HG03060 (cell line): ENCODE measurements around the gene RELL2.
A peak's percentile ranks its signal among the peaks of the same experiment; 100 is the strongest.
"Not testable (repeated sequence)": the region's sequence is repeated elsewhere in the genome, so short reads cannot be mapped to it uniquely, and the experiment has no call there.

Source experiments
- ATAC-seq: cut with Tn5 transposase; IDR thresholded peaks from one replicate; pipeline ENCODE4 v1.9.1; 2021; ENCODE audit warnings: low read depth, moderate number of reproducible peaks; ENCODE audit not compliant: unreplicated experiment

RELL2 gene, protein sequence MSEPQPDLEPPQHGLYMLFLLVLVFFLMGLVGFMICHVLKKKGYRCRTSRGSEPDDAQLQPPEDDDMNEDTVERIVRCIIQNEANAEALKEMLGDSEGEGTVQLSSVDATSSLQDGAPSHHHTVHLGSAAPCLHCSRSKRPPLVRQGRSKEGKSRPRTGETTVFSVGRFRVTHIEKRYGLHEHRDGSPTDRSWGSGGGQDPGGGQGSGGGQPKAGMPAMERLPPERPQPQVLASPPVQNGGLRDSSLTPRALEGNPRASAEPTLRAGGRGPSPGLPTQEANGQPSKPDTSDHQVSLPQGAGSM

DNA sequence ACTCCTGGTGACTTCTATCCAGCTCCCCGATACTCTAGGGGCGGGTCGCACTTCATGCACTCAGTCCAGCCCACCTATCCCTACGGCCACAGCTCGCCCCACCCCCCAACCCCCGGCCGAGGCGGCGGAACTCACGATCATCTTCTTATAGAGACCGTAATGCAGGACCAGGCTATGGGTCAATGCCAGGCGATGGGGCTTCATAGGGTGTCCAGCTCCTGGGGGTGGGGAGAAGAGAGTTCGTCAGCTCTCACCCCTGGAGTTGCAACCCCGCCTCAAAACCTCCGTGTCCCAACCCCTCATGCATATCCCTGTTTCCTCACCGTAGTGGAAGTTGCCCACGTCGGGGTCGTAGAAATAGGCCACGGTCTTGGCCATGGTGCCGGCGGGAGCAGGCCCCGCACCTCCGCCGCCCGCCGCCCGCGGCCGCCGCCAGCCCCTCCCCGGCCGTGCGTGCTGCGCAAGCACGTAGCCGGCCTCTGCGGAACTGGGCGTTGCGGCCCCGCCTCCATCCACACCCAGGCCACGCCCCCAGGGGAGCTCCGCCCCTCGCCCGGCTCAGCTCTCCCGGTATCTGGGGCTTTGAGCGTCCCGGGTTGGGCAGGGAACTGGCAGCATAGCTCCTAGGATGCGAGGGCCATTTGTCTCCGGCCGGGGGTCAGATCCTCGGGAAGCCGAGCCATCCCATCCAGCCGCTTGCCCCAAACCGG lies at the start of gene RELL2, which contains the start of gene HDAC3:
Gene RELL2, plus strand, starts transcription at position 585 of the 710 bp plus-strand sequence. CDS start 1,229 bp downstream, outside the sequence.
Gene HDAC3, minus strand, starts transcription at position 437 of the 710 bp plus-strand sequence. Its CDS starts 59 bp downstream, at position 378.
- ATAC-seq = no peak

DNA sequence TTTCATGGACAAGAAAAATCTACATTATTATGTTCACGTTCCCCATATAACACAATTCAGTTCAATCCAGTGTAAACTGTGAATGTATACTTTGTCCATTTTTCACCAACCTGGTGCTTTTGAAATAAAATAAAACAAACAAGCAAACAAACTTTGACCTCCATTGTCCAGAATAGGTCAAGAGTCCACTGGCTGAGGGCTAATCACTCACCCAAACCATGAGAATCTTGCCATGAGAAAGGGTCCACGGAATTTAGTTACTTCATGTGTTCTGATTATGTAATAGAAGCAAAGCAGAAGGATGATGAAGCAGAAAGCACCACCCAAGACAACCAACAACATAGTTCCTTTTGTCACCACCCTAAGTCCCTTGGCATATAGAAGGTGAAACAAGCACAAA lies 46.7 kb upstream of the RELL2 start:
- no peak for ATAC-seq

DNA sequence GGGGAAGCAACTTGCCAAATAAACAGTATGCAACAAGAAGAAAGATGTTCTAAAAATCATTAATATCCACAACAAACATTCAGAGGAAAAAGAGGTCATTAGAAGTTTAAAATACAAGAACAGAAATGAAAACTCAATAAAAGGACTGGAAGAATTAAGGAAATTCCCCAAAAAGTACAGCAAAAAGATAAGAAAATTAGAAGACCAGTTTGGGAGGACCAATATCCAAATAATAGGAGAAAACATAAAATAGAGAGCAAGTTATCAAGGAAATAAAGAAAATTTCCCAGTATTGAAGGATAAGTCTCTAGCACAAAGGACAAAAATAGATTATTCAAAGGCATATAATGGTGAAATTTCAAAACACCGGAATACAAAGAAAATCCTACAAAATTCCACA lies 39.9 kb upstream of the RELL2 start:
- no peak for ATAC-seq

DNA sequence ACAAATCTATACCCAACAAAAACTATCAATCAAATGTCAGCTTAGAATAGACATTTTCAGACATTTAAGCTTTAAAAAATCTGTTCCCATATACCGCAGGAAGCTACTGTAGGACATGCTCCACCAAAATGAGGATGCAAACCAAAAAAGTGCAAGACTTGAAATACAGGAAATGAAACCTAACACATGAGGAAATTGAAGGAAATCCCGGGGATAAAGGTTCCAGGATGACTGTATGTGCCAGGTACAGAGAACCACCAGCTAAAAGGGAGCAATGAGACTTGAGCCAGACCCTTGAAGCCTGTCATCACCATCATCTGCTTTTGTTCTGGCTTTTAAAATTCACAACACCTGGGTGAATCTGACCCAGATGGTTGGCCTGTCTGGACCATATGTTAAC lies 39.4 kb upstream of the RELL2 start:
- ATAC-seq = no peak

DNA sequence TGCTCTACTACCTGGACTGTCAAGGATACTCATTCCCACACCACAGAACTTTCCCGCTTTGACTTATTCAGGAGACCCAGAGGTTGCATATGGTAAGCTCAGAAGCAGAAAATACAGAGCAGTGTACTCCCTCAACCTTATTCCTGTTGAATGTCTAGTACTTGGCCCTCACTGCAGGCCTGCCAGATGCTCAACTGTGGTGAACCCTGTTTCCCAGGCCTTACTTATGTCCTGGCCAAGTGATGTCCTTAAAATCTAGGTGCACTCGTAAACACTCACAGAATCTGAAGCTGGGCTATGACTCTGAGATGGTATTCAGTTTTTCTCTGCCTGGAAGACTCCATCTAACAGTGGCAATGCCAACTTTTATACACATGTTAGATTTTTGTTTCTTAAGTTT lies 39.0 kb upstream of the RELL2 start:
- no peak for ATAC-seq

DNA sequence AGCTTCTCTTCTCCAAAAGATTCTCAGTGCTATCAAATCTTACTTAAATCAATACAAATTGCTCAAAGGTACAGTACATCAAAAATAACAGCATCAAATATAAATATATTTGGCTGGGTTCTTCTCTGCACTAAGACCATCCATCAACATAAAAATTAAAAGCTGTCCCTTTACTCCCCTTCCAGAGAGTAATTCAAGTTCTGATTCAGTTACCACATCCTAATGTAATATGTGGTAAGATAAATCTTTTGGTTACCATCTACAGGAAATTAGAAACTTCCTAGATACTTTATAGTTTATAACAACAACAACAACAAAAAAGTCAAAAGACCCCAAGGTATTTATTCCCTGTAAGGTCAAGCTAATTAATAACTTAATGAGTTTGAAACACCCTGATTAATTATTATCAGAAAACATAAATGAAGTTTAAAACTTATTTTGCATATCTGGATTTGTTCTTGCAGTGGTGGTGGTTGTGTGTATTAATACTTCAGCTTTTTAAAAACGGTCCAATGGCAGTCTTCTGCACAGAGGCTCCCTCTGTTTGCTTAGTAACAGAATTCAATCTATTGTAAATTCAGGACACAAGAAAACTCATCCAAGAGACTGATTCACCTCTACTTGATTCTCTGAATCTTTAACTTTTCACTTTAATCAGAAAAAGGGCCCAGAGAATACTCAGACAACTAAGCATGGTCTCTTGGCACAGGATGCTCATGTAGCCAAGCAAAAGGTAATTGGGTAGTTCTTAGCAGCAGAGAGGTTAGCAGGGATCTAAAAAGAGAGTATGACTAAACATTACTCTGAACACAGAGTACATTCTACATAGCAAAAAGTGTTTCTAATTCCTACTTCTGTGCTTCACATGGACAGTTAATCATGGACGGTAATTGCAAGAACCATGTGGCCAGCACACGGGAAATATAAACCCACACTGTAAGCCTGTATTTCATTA lies 38.1 kb upstream of the RELL2 start:
- ATAC-seq = no peak

DNA sequence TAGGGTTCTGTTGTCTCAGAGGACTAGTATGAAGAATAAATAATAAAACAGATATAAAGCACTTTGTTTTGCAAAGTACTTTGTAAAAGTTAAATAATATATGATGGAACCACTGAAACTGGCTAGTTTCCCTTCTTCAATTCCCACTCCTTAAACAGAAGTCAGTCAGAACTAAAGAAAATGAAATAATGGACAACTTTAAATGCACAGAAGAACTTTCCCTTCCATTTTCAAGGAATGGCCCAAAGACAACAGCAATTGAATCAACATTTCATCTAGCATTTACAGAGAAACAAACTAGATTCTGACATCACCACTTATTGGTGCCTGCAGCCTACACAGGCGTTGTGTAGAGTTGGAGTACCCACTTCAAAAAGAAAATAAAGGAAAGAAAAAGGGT lies 34.2 kb upstream of the RELL2 start:
- ATAC-seq = no peak

DNA sequence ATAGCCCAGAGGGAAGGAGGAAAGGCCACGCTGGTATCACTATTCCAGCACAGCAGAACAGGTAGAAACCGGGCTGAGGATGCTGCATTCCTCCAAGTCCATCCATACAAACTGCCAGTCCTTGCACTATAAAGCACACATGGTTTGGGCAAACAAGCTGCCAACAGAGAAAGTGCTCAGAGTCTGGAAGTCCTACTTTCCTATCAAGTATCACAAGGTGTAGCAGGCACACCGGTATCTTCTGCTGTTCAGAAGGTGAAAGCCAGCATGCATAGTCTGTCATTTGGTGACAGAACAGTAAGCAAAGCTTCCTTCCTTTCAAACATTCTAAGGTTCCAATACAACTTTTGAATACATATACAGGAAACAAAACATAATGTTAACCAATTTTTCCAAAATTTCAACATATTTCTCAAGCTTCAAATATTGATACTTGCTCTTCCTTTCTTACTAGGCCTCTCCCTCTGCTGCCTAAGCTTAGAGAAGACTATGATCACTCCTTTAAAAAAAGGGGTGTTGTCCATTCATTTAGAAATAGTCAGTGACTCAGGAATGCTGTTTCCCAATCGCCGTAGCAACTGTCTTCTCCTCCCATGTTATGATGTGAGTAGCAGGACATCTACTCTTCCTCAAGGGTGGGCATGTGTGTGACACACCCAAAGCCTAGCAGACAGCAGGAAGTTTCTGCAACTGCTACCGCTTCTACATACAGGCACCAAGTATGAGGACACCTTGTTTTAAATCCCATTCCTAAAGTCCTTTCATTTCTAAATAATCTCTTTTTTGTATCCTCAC lies 32.7 kb upstream of the RELL2 start:
- ATAC-seq = no peak

DNA sequence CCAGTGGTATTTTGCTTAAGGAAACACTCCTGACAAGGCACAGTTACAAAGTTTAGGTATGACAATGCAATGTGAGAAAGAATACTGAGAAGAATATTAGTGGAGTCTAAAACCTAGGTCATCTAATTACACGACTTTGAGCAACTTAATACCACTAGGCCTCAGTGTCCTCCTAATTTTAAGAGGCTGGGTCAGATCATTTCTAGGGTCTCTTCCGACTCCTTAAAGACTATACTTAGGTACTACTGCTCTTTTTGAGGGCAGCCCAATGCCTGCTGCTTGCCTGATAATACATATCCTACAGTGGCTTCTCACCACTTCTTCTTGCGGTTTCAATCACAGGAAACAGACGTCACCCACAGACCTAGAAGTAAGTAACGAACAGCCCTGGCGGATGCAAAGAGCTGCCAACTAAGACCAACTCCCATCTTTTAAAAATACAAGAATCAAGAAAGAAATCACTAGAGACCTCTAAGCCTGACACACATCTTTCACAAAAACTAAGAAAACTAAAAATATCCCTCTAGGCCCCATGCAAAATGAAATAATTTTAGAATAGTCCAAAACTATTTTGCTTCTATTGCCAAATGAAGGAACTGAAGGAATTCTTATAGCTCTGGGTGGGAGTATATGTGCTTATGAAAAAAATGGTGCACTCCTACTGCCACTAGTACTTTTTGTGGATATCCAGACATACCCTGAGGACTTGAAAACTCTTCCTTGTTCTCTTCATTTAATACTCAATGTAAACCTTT lies 31.1 kb upstream of the RELL2 start:
- ATAC-seq = peak; percentile 89

DNA sequence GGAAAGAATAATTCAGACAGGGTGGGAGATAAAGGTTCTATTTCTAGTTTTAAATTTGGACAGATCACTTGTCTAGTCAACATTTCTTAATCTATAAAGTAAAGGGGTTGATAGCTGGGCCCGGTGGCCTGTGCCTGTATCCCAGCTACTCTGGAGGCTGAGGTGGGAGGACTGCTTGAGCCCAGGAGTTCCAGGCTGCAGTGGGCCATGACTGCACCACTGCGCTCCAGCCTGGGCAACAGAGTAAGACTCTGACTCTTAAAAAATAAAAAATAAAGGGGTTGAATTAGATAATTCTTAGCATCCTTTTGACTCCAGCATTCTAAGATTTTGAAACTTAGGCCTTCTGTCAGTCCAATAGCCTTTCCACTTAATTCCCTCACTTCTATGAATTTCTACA lies 28.8 kb upstream of the RELL2 start:
- no peak for ATAC-seq

DNA sequence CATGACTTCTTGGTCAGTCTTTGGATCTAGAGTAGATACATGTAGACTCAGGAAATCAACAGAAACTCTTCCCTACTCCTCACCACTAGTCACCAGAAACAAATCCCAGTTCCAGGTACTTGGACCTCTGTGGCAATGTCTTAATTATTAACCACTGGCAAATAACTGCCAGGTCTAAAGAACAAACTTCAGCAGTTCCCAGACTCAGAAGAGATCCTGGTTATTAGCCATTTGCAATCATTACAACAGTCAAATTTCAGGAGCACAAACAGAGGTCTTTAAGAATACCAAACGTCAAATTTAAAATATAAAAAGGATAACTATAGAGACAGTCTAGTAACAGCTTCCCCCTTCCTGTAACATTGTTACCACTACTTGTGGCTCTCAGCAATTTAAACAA lies 28.2 kb upstream of the RELL2 start:
- no peak for ATAC-seq

DNA sequence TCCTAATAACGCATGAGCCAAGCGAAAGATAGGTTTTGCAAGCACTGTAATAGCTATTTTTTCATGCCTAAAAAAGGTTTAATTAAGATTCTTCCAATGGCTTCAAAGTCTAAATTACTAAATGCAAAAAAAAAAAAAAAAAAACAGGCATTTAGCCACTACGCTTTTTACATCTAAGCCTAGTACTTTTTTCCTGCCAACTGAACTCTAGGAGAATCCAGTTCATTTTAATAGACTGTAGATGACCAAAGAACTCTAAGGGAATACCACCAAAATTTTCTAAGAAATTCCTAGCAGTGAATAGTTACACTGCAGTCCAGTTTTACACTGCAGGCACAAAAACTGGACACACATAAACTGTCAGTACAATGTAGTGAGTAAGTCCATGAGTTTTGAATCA lies 27.8 kb upstream of the RELL2 start:
- ATAC-seq = no peak

DNA sequence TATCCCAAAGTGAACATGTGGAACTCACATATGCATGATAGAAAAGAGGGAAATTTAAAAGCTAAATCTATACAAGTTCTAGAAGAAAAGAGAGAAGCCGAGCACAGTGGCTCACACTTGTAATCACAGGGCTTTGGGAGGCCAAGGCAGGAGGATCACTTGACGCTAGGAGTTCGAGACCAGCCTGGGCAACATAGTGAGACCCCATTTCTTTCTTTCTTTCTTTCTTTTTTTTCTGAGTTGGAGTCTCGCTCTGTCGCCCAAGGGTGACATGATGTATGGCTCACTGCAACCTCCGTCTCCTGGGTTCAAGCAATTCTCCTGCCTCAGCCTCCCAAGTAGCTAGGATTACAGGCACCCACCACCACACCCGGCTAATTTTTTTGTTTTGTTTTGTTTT lies 26.9 kb upstream of the RELL2 start:
- ATAC-seq = not testable (repeated sequence)

DNA sequence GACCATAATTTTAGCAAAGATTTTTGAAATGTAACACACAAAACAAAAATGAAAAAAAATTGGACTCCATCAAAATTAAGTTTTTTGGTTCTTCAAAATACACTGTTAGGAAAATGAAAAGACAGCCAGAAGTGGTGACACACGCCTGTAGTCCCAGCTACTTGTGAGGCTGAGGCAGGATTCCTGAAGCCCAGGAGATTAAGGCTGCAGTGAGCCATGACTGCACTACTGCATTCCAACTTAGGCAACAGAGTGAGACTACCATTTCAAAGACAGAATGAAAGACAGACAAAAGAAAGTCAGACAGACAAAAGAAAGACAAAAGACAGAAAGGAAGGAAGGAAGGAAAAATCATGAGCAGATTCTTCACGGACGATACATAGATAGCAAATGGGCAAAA lies 25.5 kb upstream of the RELL2 start:
- no peak for ATAC-seq

DNA sequence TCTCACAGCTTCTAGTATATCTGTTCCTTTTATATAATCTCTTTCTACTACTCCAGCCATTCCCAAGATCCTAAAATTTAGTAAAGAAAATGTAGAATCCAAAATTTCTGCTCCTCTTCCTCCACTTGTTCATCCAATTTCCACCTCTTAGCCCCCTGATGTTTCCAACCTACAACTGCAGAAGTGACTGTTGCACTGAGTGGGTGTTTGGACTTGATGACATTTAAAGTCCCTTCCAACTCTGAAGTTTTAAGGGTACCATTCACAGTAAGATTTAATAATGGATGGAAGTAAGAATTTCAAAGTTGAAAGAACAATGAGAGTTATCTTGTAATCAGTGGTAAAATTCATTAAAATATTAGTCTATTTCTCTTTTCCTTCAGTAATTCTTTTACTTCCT lies 23.5 kb upstream of the RELL2 start:
- no peak for ATAC-seq

DNA sequence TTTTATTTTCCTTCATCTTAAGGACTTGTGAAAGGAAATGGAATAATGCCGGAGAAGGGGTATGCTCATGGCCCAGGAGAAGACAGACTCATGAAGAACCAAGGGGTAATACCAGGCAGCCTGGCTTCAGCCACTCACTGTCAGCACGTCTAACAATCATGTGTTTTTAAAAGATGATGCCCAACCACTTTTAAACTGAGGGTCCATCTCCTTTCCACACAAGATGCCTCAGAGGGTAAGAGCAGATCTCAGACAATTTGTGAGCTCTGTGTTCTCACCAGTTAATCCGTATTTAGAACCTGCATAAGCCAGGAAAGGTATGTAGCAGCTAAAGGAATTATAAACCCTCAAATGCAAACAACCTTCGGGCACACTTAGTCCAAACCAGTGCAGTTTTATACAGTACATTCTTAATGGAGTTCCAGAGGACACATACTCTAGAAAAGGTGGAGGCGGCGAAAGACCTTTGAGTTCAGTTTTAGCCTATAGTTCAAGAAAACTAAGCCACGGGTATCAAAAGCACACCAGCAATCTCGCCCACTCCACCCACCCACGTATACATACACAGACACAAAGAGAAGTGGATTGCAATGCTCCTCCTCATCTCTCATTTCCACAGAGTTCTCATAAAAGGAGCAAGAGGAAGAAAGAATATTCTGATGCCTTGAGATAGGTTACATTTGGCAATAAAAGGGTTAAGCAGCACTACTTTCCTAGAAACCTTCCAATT lies 20.6 kb upstream of the RELL2 start:
- ATAC-seq = no peak

DNA sequence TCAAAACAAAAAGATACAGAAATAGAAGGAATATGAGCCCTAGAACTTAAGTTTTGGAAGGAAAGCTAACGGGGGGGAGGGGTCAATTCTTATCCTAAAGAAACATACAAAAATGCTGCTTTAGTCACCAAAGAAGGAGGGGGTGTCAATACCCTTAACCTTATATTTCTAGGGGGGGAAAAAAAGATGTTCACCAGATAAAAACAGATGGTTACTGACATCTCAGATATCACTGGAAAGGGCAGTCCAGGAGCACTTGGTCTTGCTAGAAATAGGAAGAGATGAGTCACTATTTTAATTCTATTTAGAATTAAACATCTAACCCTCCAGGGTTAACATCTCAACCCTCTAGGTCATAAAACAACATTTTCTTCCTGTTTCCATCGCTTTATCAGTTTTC lies 19.7 kb upstream of the RELL2 start:
- no peak for ATAC-seq

DNA sequence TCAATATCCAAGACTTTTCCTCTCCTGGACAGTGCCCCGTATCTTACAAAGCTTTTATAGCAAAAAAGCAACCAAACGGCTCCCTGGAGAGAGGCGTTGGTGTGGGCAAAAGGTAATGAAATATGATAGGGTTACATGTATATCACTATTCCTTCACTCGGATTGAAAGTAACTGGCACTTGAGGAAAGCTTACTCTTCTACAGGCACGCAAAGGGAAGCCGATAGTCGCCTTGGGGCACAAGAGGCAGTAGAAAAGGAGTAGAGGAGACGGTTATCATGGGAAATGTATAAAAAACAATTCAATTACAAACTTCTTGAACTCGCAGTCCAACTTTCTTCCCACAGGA lies 19.1 kb upstream of the RELL2 start:
- ATAC-seq = no peak
